Measurements from ENCODE around the gene IFI27L1.

Gene IFI27L1

GRCh38 chr14:94079891-94080620 lies 1.1 kb upstream of the IFI27L1 start:
- no peak for DNase-seq (ENCODE audit: low spot score)

GRCh38 chr14:94081386-94081820 lies 293 bp downstream of the IFI27L1 start:
- DNase-seq (ENCODE audit: low spot score): no peak

DNA sequence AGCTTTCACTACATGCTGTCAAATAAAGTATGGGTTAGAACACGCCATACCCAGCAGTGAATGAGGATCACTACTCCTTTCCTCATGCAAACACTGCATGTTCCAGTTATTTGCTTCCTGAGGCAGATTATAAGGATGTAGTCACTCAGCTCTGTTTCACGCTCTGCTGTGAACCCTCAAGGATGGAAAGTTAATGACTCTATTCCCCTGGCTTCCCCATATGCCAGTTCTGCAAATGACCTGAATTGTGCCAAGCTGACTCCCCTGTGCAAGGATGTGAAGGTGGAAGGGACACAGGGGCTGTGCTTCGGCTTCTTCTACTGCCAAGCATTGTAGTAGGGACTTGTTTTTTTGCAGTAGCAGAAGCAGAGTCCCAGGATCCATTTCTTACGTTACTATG lies 6.8 kb downstream of the IFI27L1 start:
- no peak for DNase-seq (ENCODE audit: low spot score)

DNA sequence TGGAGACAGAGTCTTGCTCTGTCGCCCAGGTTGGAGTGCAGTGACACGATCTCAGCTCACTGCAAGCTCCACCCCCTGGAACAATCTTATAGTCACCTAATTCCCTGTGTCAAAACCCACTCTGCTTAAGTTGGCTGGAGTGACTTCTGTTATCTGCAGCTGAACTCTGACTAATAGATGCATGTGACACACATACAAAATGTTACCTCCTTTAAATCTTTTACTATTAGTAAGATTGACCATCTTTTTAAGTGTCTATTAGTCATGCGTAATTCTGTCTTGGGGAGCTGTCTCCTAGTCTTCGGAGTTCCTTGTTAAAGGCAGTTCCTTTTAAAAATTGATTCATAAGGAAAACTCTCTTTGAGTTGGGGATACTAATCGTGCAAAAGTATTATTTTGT lies 7.4 kb downstream of the IFI27L1 start:
- no peak for DNase-seq (ENCODE audit: low spot score)

- no peak for DNase-seq (ENCODE audit: low spot score)
These were observed 8.4 kb downstream of the IFI27L1 start for GRCh38 chr14:94089479-94089878.

GRCh38 chr14:94093418-94093817 lies 12.3 kb downstream of the IFI27L1 start:
- DNase-seq (ENCODE audit: low spot score): no peak

GRCh38 chr14:94097091-94097490 lies 16.0 kb downstream of the IFI27L1 start:
- no peak for DNase-seq (ENCODE audit: low spot score)

- no peak for DNase-seq (ENCODE audit: low spot score)
These were observed 17.3 kb downstream of the IFI27L1 start for GRCh38 chr14:94098326-94098992.

- DNase-seq (ENCODE audit: low spot score): peak; percentile 31
These were observed 17.9 kb downstream of the IFI27L1 start for GRCh38 chr14:94099006-94099405.

DNA sequence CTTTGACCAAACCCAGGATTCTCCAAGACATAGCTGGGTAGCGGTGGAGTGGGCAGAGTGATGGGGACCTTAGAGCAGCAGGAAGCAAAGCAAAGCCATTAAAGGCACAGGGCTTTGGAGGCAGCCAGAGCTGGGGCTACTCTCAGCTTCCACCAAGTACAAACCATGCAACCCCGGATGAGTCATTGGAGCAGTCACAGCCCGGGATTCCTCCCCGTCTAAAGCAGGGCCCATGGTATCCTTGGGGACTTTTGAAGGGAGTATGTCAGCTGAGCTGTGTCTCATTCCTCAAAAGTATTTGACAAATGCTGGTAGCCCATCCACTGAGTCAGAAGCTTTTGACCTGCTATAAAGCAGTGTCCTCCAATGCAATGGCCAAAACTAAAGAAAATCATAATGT lies 19.7 kb downstream of the IFI27L1 start:
- DNase-seq (ENCODE audit: low spot score): no peak

DNA sequence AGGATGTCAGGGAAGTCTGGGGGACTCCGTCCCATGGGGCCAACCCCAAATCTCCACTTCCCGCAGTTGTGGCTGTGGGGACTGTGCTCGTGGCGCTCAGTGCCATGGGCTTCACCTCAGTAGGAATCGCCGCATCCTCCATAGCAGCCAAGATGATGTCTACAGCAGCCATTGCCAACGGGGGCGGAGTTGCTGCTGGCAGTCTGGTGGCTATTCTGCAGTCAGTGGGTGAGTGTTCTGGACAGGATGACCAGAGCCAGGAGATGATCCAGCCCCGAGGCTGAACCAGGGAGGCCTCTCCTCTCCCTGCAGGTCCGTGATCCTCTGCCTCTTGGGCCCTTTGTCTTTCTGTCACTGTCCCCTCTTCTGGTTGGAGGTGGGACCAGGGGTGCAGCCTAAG lies 20.6 kb downstream of the IFI27L1 start:
- DNase-seq (ENCODE audit: low spot score): no peak

- no peak for DNase-seq (ENCODE audit: low spot score)
These were observed 21.8 kb downstream of the IFI27L1 start for GRCh38 chr14:94102768-94103482.

GRCh38 chr14:94103554-94104150 lies 22.5 kb downstream of the IFI27L1 start:
- DNase-seq (ENCODE audit: low spot score): no peak

DNA sequence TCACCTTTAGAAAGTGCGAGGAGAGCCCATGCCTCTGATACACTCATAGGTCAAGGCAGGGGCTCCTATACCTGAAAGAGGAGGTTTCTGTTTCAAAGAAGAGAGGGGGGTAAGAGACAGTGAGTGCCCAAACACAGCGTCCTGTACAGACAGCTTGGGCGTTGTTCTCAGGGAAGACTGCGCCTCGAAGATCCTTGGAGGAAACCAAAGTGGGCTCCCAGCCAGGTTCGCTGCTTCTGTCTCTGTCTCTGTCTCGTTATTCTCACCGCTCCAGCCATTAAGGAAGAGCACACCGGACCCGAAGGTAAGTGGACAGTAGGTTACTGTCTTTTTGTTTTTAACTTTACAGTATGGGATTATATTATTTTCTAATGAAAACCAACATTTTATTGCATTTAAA lies 23.6 kb downstream of the IFI27L1 start:
- no peak for DNase-seq (ENCODE audit: low spot score)

DNA sequence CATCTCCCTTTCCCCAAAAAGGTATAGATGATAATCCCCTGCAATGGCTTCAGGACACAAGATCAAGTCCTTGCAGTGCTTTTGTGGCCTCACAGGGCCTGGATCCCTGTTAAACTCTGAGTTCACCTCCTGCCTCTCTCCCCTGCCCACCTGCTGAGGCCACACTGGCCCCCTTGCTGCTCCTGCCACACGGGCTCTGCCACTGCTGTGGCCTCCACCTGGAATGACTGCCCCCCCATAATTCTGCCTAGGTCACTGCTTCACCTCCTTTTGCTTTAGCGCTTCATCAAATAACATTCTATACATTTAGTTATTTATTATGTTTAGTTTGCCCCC lies 28.8 kb downstream of the IFI27L1 start:
- DNase-seq (ENCODE audit: low spot score): no peak

- DNase-seq (ENCODE audit: low spot score): peak; percentile 15
These were observed 29.6 kb downstream of the IFI27L1 start, which contains the start of gene IFI27 for GRCh38 chr14:94110552-94111181. TSS of gene IFI27 (plus strand) at chr14:94110736.

DNA sequence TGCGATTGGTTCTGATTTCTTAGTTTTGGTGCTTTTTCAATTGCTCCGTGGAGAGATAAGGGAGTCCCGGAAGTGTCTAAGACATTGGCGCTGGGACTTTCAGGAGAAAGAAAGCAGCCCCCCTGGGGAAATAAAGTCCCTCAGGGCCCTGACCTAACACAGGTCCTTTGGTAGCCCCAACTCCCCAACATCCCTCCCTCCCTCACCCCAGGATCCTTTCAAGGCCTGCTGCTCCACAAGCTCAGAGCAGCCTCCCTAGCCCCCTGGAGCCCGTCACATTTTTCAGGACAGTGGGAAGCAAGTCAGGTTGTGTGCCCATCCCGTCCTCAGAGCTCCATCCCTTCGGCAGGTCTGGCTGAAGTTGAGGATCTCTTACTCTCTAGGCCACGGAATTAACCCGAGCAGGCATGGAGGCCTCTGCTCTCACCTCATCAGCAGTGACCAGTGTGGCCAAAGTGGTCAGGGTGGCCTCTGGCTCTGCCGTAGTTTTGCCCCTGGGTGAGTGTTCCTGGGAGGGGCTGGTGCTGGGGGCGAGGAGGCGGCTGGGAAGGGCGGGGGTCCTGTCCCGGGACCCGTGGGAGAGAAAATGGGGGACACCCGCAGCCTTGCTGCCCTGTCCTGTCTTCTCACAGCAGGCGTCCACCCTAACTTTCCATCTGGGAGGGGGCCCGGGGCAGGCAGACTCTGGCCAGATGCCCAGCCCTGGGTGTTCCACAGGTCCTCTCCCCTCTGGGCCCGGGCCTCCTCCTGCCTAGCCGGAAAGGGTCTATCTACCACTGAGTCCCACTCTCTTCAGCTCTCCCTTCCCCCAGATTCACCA lies 30.4 kb downstream of the IFI27L1 start:
- no peak for DNase-seq (ENCODE audit: low spot score)

GRCh38 chr14:94112513-94113063 lies 31.5 kb downstream of the IFI27L1 start:
- no peak for DNase-seq (ENCODE audit: low spot score)

DNA sequence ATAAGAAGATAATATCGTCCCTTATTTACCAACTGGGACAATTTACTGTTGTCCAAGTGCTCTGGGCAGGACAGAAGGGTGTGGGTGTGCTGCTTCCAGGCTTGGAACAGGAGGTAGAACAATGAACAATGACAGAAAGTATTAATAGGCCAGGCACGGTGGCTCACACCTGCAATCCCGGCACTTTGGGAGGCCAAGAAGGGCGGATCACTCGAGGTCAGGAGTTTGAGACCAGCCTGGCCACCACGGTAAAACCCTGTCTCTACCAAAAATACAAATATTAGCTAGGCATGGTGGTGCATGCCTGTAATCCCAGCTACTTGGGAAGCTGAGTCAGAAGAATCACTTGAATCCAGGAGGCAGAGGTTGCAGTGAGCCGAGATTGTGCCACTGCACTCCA lies 32.0 kb downstream of the IFI27L1 start:
- no peak for DNase-seq (ENCODE audit: low spot score)

- DNase-seq (ENCODE audit: low spot score): no peak
These were observed 32.4 kb downstream of the IFI27L1 start for GRCh38 chr14:94113490-94113889.
